HepG2 (cell line): ENCODE results near the gene SNIP1. TPM values are rescaled to one million over a fixed set of nuclear protein-coding genes. Genes with fewer than 3 reads are reported as not detected.
A peak's percentile ranks its signal among the peaks of the same experiment; 100 is the strongest.

Experiments used
- HES4 ChIP-seq: sonication (generic); formaldehyde crosslinking; IDR thresholded peaks from 2 replicates; pipeline ENCODE4 v1.9.0; 2021; ENCODE audit warnings: mild to moderate bottlenecking, missing genetic modification reagents, borderline replicate concordance
- ISX ChIP-seq: sonication (generic); formaldehyde crosslinking; conservative IDR thresholded peaks from 2 replicates; pipeline ENCODE4 v1.5.0; 2020; ENCODE audit warnings: missing genetic modification reagents
- NCOA5 ChIP-seq: sonication (generic); formaldehyde crosslinking; IDR thresholded peaks from 2 replicates; pipeline ENCODE4 v1.4.0; 2020; ENCODE audit warnings: missing genetic modification reagents
- PLRG1 ChIP-seq: fragments of 450-650 bp; conservative IDR thresholded peaks from 2 replicates; pipeline ENCODE4 v1.6.1; 2016
- STAG1 ChIP-seq: sonication (generic); formaldehyde crosslinking; IDR thresholded peaks from 2 replicates; pipeline ENCODE4 v1.4.0; 2020; ENCODE audit warnings: missing genetic modification reagents
- STAT6 ChIP-seq: sonication (generic); formaldehyde crosslinking; IDR thresholded peaks from 2 replicates; pipeline ENCODE4 v1.4.0; 2020; ENCODE audit warnings: missing genetic modification reagents, mild to moderate bottlenecking, borderline replicate concordance
- YEATS2 ChIP-seq: sonication (generic); formaldehyde crosslinking; IDR thresholded peaks from 2 replicates; pipeline ENCODE4 v1.4.0; 2020; ENCODE audit warnings: missing genetic modification reagents, borderline replicate concordance
- polyA plus RNA-seq, 8 experiments: library from polyadenylated mRNA; depleted of rRNA in 3 of 8; stranded (reverse) in 7 of 8; unstranded in 1 of 8; fragments of >200 nt; fragmentation: Illumina TruSeq in 4 of 8; extraction: Trizol in 4 of 8; gene quantifications; 2 replicates each; pipeline versions ENCODE4 v1.2.1 to v1.2.3, GENCODE V29; 2011 to 2016; ENCODE audit warnings: low read depth in 4 of 8, missing spikeins in 1 of 8, mixed read lengths in 1 of 8; ENCODE audit not compliant: insufficient read depth in 1 of 8
- total RNA-seq, 5 experiments: library from RNA; depleted of rRNA; stranded (reverse); fragments of >200 nt; fragmentation: Illumina TruSeq; extraction: Trizol; gene quantifications; 2 replicates each; pipeline ENCODE4 v1.2.3, GENCODE V29; 2016; ENCODE audit warnings: low read depth in 1 of 5
- TF ChIP-seq, protein P1 (sequence below): sonication (generic); formaldehyde crosslinking; IDR thresholded peaks from 2 replicates; pipeline ENCODE4 v1.5.0; 2020; ENCODE audit warnings: mild to moderate bottlenecking, missing genetic modification reagents, borderline replicate concordance

SNIP1 gene
- total and polyA plus RNA-seq, 2 of the 13 experiments (the other 11 are each of a cell fraction or from before 2014, with no cell fraction given): 5.5 to 11.2 TPM

- TF ChIP-seq, protein P1, sequence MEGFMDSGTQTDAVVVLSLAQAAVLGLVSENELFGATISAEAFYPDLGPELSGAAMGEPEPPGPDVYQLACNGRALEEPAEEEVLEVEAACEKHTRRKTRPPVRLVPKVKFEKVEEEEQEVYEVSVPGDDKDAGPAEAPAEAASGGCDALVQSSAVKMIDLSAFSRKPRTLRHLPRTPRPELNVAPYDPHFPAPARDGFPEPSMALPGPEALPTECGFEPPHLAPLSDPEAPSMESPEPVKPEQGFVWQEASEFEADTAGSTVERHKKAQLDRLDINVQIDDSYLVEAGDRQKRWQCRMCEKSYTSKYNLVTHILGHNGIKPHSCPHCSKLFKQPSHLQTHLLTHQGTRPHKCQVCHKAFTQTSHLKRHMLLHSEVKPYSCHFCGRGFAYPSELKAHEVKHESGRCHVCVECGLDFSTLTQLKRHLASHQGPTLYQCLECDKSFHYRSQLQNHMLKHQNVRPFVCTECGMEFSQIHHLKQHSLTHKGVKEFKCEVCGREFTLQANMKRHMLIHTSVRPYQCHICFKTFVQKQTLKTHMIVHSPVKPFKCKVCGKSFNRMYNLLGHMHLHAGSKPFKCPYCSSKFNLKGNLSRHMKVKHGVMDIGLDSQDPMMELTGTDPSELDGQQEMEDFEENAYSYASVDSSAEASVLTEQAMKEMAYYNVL (CRISPR knock-in tag): no peak
- TF ChIP-seq STAG1 (CRISPR knock-in tag) (peak; percentile 54), PLRG1 (no peak), STAT6 (no peak), NCOA5 (CRISPR knock-in tag) (no peak), ISX (CRISPR knock-in tag) (no peak), YEATS2 (CRISPR knock-in tag) (no peak), HES4 (no peak)
Measured at GRCh38 chr1:37602750-37603694, 48.9 kb upstream of the SNIP1 start (continued).
